HG02678 (cell line): ENCODE measurements around the gene MAP1S.
A peak's percentile ranks its signal among the peaks of the same experiment; 100 is the strongest.
"Not testable (repeated sequence)": the region's sequence is repeated elsewhere in the genome, so short reads cannot be mapped to it uniquely, and the experiment has no call there.

Source experiments
- ATAC-seq: cut with Tn5 transposase; IDR thresholded peaks from one replicate; pipeline ENCODE4 v1.9.1; 2021; ENCODE audit warnings: mild to moderate bottlenecking, moderate library complexity; ENCODE audit not compliant: unreplicated experiment

The MAP1S gene

GRCh38 chr19:17762505-17763229, 43.4 kb downstream of the MAP1S start:
- no peak for ATAC-seq

- no peak for ATAC-seq
Observed at GRCh38 chr19:17764348-17764747, 45.1 kb downstream of the MAP1S start.

- no peak for ATAC-seq
Observed at GRCh38 chr19:17765069-17765618, 45.9 kb downstream of the MAP1S start.

GRCh38 chr19:17766543-17767131, 47.4 kb downstream of the MAP1S start:
- no peak for ATAC-seq

GRCh38 chr19:17767559-17767958, 48.3 kb downstream of the MAP1S start:
- ATAC-seq: no peak

GRCh38 chr19:17770613-17771012, 51.3 kb downstream of the MAP1S start:
- no peak for ATAC-seq

- ATAC-seq: no peak
Observed at GRCh38 chr19:17772172-17772571, 52.9 kb downstream of the MAP1S start.

GRCh38 chr19:17775245-17775927, 56.1 kb downstream of the MAP1S start:
- ATAC-seq: no peak

GRCh38 chr19:17775991-17776803, 56.9 kb downstream of the MAP1S start:
- peak; percentile 70 for ATAC-seq

GRCh38 chr19:17777840-17778239, 58.6 kb downstream of the MAP1S start:
- not testable (repeated sequence) for ATAC-seq

GRCh38 chr19:17778251-17778967, 59.1 kb downstream of the MAP1S start:
- ATAC-seq: no peak

- no peak for ATAC-seq
Observed at GRCh38 chr19:17778968-17779929, 60.0 kb downstream of the MAP1S start.

- no peak for ATAC-seq
Observed at GRCh38 chr19:17780781-17781180, 61.5 kb downstream of the MAP1S start.

- ATAC-seq: not testable (repeated sequence)
Observed at GRCh38 chr19:17783721-17784120, 64.4 kb downstream of the MAP1S start.
